GM12874 (cell line): ENCODE results near the gene ATPAF1.

Experiments
- CTCF ChIP-seq: IDR thresholded peaks from 2 replicates; pipeline ENCODE4 v1.5.1; 2011; ENCODE audit warnings: low read depth, mild to moderate bottlenecking, control low read depth, low read length, moderate library complexity; ENCODE audit not compliant: insufficient read depth

Gene ATPAF1

GRCh38 chr1:46697053-46697452 lies 28.9 kb upstream of the ATPAF1 start:
- no peak for TF ChIP-seq CTCF

GRCh38 chr1:46692811-46693770 lies 24.9 kb upstream of the ATPAF1 start:
- no peak for TF ChIP-seq CTCF

- no peak for TF ChIP-seq CTCF
These were observed 24.0 kb upstream of the ATPAF1 start for GRCh38 chr1:46691997-46692790.

GRCh38 chr1:46690931-46691421 lies 22.8 kb upstream of the ATPAF1 start:
- TF ChIP-seq CTCF, result no peak

- TF ChIP-seq CTCF, result no peak
These were observed 21.7 kb upstream of the ATPAF1 start for GRCh38 chr1:46689897-46690296.

- TF ChIP-seq CTCF, result no peak
These were observed 21.2 kb upstream of the ATPAF1 start for GRCh38 chr1:46689356-46689755.

- TF ChIP-seq CTCF, result no peak
These were observed 19.9 kb upstream of the ATPAF1 start for GRCh38 chr1:46687921-46688509.
